ENCODE data around the gene TXNRD2. TPM values are rescaled to one million over a fixed set of nuclear protein-coding genes. Genes with fewer than 3 reads are reported as not detected.

Gene TXNRD2
- total RNA-seq, 2 experiments from 2014 or later, result 24.7 to 28.9 TPM

GRCh38 chr22:19876941-19877625, 64.5 kb downstream of the TXNRD2 start:
- Histone ChIP-seq H3K4me1 (ENCODE audit: insufficient read depth, low read length, poor library complexity, severe bottlenecking) (peaks cover 16% of the 10 kb centered on the region), H3K27ac (ENCODE audit: low read depth, low read length, poor library complexity, severe bottlenecking) (no peak overlapping the region), H2AFZ (ENCODE audit: low read length) (no peak overlapping the region), H3K79me2 (ENCODE audit: insufficient read depth, low read depth, low read length) (no peaks in the 10 kb centered on the region), H3K4me3 (ENCODE audit: low read depth, low read length, poor library complexity, severe bottlenecking) (no peak overlapping the region), H3K36me3 (ENCODE audit: insufficient read depth, low read length) (no peaks in the 10 kb centered on the region), H3K4me2 (ENCODE audit: low read length) (no peak overlapping the region), H4K20me1 (ENCODE audit: insufficient read depth, low read length) (no peaks in the 10 kb centered on the region), H3K9me2 (ENCODE audit: insufficient read depth, low read length) (no peaks in the 10 kb centered on the region), H3K9me3 (ENCODE audit: low read length) (no peaks in the 10 kb centered on the region)
- intact Hi-C loops (cut with micrococcal nuclease; ENCODE audit: unreplicated experiment), result no loop called here
- CTCF ChIA-PET (ENCODE audit: unreplicated experiment), result no interaction called here
- TF ChIP-seq EZH2phosphoT487 (IDR thresholded peaks at IDR 0.05; ENCODE audit: borderline replicate concordance, low read depth, low read length), result no peak
- TF ChIP-seq CTCF (conservative IDR thresholded peaks at IDR 0.05; ENCODE audit: low read length), result no peak
- POLR2A ChIA-PET, result no interaction called here
- BruUV-seq (replicated peaks), result no TSS peak
- no peak for DNase-seq (ENCODE audit: low spot score)

- POLR2A ChIA-PET, result no interaction called here
Measured at GRCh38 chr22:19876314-19876940, 65.2 kb downstream of the TXNRD2 start.

More at GRCh38 chr22:19876314-19876940, 65.2 kb downstream of the TXNRD2 start:
- TF ChIP-seq EZH2phosphoT487 (IDR thresholded peaks at IDR 0.05; ENCODE audit: borderline replicate concordance, low read depth, low read length) (no peak), CTCF (conservative IDR thresholded peaks at IDR 0.05; ENCODE audit: low read length) (no peak)
- BruUV-seq (replicated peaks), result no TSS peak
- no peaks in the 10 kb centered on the region for H4K20me1 ChIP-seq (ENCODE audit: insufficient read depth, low read length)
- H2AFZ ChIP-seq (ENCODE audit: low read length), result no peak overlapping the region
- no peak overlapping the region for H3K4me2 ChIP-seq (ENCODE audit: low read length)
- H3K4me3 ChIP-seq (ENCODE audit: low read depth, low read length, poor library complexity, severe bottlenecking), result no peak overlapping the region
- H3K9me3 ChIP-seq (ENCODE audit: low read length), result no peaks in the 10 kb centered on the region
- H3K4me1 ChIP-seq (ENCODE audit: insufficient read depth, low read length, poor library complexity, severe bottlenecking), result peaks cover 16% of the 10 kb centered on the region
- no peak overlapping the region for H3K27ac ChIP-seq (ENCODE audit: low read depth, low read length, poor library complexity, severe bottlenecking)
- intact Hi-C loops (cut with micrococcal nuclease; ENCODE audit: unreplicated experiment), result no loop called here
- DNase-seq (ENCODE audit: low spot score), result no peak
- no peaks in the 10 kb centered on the region for H3K79me2 ChIP-seq (ENCODE audit: insufficient read depth, low read depth, low read length)
- CTCF ChIA-PET (ENCODE audit: unreplicated experiment), result no interaction called here
- no peaks in the 10 kb centered on the region for H3K9me2 ChIP-seq (ENCODE audit: insufficient read depth, low read length)
- no peaks in the 10 kb centered on the region for H3K36me3 ChIP-seq (ENCODE audit: insufficient read depth, low read length)

Data from OCI-LY7 (cell line).